ENCODE results near the gene NECAB2.

NECAB2 gene

GRCh38 chr16:83952940-83953795 lies 14.9 kb upstream of the NECAB2 start, which contains the start of gene OSGIN1:
Gene OSGIN1 (plus strand): TSS chr16:83953240. CDS start chr16:83957672, 4,432 bp downstream.
- peak; percentile 35 for DNase-seq

- no peak for DNase-seq
Measured at GRCh38 chr16:83953796-83954576, 14.1 kb upstream of the NECAB2 start.

- DNase-seq, result no peak
Measured at GRCh38 chr16:83954577-83955016, 13.4 kb upstream of the NECAB2 start.

GRCh38 chr16:83955218-83956130 lies 12.6 kb upstream of the NECAB2 start:
- DNase-seq, result no peak

GRCh38 chr16:83956336-83957289 lies 11.4 kb upstream of the NECAB2 start:
- DNase-seq, result no peak

GRCh38 chr16:83957296-83957855 lies 10.7 kb upstream of the NECAB2 start:
- no peak for DNase-seq

GRCh38 chr16:83958137-83958845 lies 9.8 kb upstream of the NECAB2 start:
- no peak for DNase-seq

- DNase-seq, result no peak
Measured at GRCh38 chr16:83958846-83959565, 9.0 kb upstream of the NECAB2 start.

- DNase-seq, result no peak
Measured at GRCh38 chr16:83959656-83960434, 8.2 kb upstream of the NECAB2 start.

- DNase-seq, result no peak
Measured at GRCh38 chr16:83960521-83961249, 7.4 kb upstream of the NECAB2 start.

GRCh38 chr16:83961591-83961990 lies 6.5 kb upstream of the NECAB2 start:
- DNase-seq, result no peak

GRCh38 chr16:83963277-83964119 lies 4.5 kb upstream of the NECAB2 start:
- DNase-seq, result no peak

- no peak for DNase-seq
Measured at GRCh38 chr16:83964684-83965443, 3.2 kb upstream of the NECAB2 start.

- no peak for DNase-seq
Measured at GRCh38 chr16:83965444-83966152, 2.4 kb upstream of the NECAB2 start.

- no peak for DNase-seq
Measured at GRCh38 chr16:83966153-83966696, 1.8 kb upstream of the NECAB2 start.

GRCh38 chr16:83967091-83967490 lies 953 bp upstream of the NECAB2 start:
- DNase-seq, result no peak
